ENCODE measurements around the gene REC8.

Gene REC8

GRCh38 chr14:24171422-24172260 is at the start of gene REC8:
Gene REC8, plus strand, starts transcription at chr14:24172080. Its CDS starts 473 bp downstream, at chr14:24172553.
- Histone ChIP-seq H3K9ac (ENCODE audit: low read length) (no peak within 1 kb of the TSS), H3K9me3 (ENCODE audit: insufficient read depth, low read length) (no peaks in the 10 kb centered on the region), H3K27me3 (ENCODE audit: low read length) (no peaks in the 10 kb centered on the region), H3K4me2 (ENCODE audit: low read depth, low read length, poor library complexity, severe bottlenecking) (no peak within 1 kb of the TSS), H3K79me2 (ENCODE audit: insufficient read depth, low read length) (no peaks in the 10 kb centered on the region), H3F3A (ENCODE audit: insufficient read depth) (no peaks in the 10 kb centered on the region), H2AFZ (ENCODE audit: low read depth, low read length, severe bottlenecking) (no peak within 1 kb of the TSS), H3K4me3 (ENCODE audit: insufficient read depth, low read length, poor library complexity, severe bottlenecking) (no peak within 1 kb of the TSS), H3K27ac (ENCODE audit: low read depth, low read length) (no peak within 1 kb of the TSS), H3K9me2 (replicated peaks; ENCODE audit: insufficient read depth, low read length) (no peaks in the 10 kb centered on the region), H4K20me1 (ENCODE audit: low read depth, low read length) (no peaks in the 10 kb centered on the region), H3K36me3 (ENCODE audit: low read length) (no peaks in the 10 kb centered on the region)
- TF ChIP-seq CTCF (IDR thresholded peaks at IDR 0.05; ENCODE audit: insufficient read depth, low read length, poor library complexity, severe bottlenecking) (no peak), EZH2phosphoT487 (conservative IDR thresholded peaks at IDR 0.05; ENCODE audit: low read length) (no peak)

- H4K20me1 ChIP-seq (ENCODE audit: low read depth, low read length), result no peaks in the 10 kb centered on the region
- H3F3A ChIP-seq (ENCODE audit: insufficient read depth), result no peaks in the 10 kb centered on the region
- H3K4me2 ChIP-seq (ENCODE audit: low read depth, low read length, poor library complexity, severe bottlenecking), result no peak overlapping the region
- no peaks in the 10 kb centered on the region for H3K36me3 ChIP-seq (ENCODE audit: low read length)
- H3K9me2 ChIP-seq (replicated peaks; ENCODE audit: insufficient read depth, low read length), result no peaks in the 10 kb centered on the region
- no peak for TF ChIP-seq EZH2phosphoT487 (conservative IDR thresholded peaks at IDR 0.05; ENCODE audit: low read length)
- no peak for TF ChIP-seq CTCF (IDR thresholded peaks at IDR 0.05; ENCODE audit: insufficient read depth, low read length, poor library complexity, severe bottlenecking)
- no peak overlapping the region for H3K4me3 ChIP-seq (ENCODE audit: insufficient read depth, low read length, poor library complexity, severe bottlenecking)
- no peak overlapping the region for H3K27ac ChIP-seq (ENCODE audit: low read depth, low read length)
- H3K9ac ChIP-seq (ENCODE audit: low read length), result no peak overlapping the region
- H3K9me3 ChIP-seq (ENCODE audit: insufficient read depth, low read length), result no peaks in the 10 kb centered on the region
- H3K27me3 ChIP-seq (ENCODE audit: low read length), result no peaks in the 10 kb centered on the region
- no peaks in the 10 kb centered on the region for H3K79me2 ChIP-seq (ENCODE audit: insufficient read depth, low read length)
- no peak overlapping the region for H2AFZ ChIP-seq (ENCODE audit: low read depth, low read length, severe bottlenecking)
Observed at GRCh38 chr14:24122416-24122815, 49.5 kb upstream of the REC8 start.

- H3K79me2 ChIP-seq (ENCODE audit: insufficient read depth, low read length), result no peaks in the 10 kb centered on the region
- H3K4me3 ChIP-seq (ENCODE audit: insufficient read depth, low read length, poor library complexity, severe bottlenecking), result no peak overlapping the region
- no peak overlapping the region for H2AFZ ChIP-seq (ENCODE audit: low read depth, low read length, severe bottlenecking)
- TF ChIP-seq EZH2phosphoT487 (conservative IDR thresholded peaks at IDR 0.05; ENCODE audit: low read length) (no peak), CTCF (IDR thresholded peaks at IDR 0.05; ENCODE audit: insufficient read depth, low read length, poor library complexity, severe bottlenecking) (no peak)
- no peaks in the 10 kb centered on the region for H3K9me3 ChIP-seq (ENCODE audit: insufficient read depth, low read length)
- no peaks in the 10 kb centered on the region for H3F3A ChIP-seq (ENCODE audit: insufficient read depth)
- H3K27me3 ChIP-seq (ENCODE audit: low read length), result no peaks in the 10 kb centered on the region
- H3K27ac ChIP-seq (ENCODE audit: low read depth, low read length), result no peak overlapping the region
- H3K9ac ChIP-seq (ENCODE audit: low read length), result no peak overlapping the region
- no peaks in the 10 kb centered on the region for H4K20me1 ChIP-seq (ENCODE audit: low read depth, low read length)
- no peak overlapping the region for H3K4me2 ChIP-seq (ENCODE audit: low read depth, low read length, poor library complexity, severe bottlenecking)
- no peaks in the 10 kb centered on the region for H3K36me3 ChIP-seq (ENCODE audit: low read length)
- no peaks in the 10 kb centered on the region for H3K9me2 ChIP-seq (replicated peaks; ENCODE audit: insufficient read depth, low read length)
Observed at GRCh38 chr14:24122898-24123297, 49.0 kb upstream of the REC8 start.
